Natural killer cell (primary cell): ENCODE results near the gene PEX11A. TPM values are rescaled to one million over a fixed set of nuclear protein-coding genes. Genes with fewer than 3 reads are reported as not detected.

Experiments
- ATAC-seq, 3 donors: fragments of 150-1000 bp in 2 of 3; fragments of 200-7000 bp in 1 of 3; cut with Tn5 transposase; 1 replicate in 1 of 3; 2 replicates in 2 of 3; pipeline ENCODE4 v1.10.0; 2021; ENCODE audit warnings: mild to moderate bottlenecking in 2 of 3, moderate library complexity in 2 of 3
- DNase-seq, 2 donors: peaks; one replicate each; pipeline versions ENCODE4 v3.0.0 to v3.0.0-alpha.2; 2013 to 2021; ENCODE audit warnings: mixed read lengths in 1 of 2
- H3K27ac ChIP-seq: one replicate; pipeline ENCODE4 v1.5.1; 2013; ENCODE audit warnings: mild to moderate bottlenecking, low read length
- H3K27me3 ChIP-seq: one replicate; pipeline ENCODE4 v1.6.1; 2013; ENCODE audit warnings: low read length; ENCODE audit not compliant: control insufficient read depth, insufficient read depth
- H3K36me3 ChIP-seq: one replicate; pipeline ENCODE4 v1.6.1; 2013; ENCODE audit warnings: low read length; ENCODE audit not compliant: control insufficient read depth, insufficient read depth
- H3K4me1 ChIP-seq: one replicate; pipeline ENCODE4 v1.6.1; 2013; ENCODE audit warnings: low read length; ENCODE audit not compliant: control insufficient read depth, insufficient read depth
- H3K4me3 ChIP-seq: one replicate; pipeline ENCODE4 v1.5.1; 2013; ENCODE audit warnings: low read length
- H3K9me3 ChIP-seq: one replicate; pipeline ENCODE4 v1.6.1; 2013; ENCODE audit warnings: low read length; ENCODE audit not compliant: control insufficient read depth, insufficient read depth
- H3K27ac Mint-ChIP-seq, 2 donors: one replicate each; pipeline ENCODE4 v1.8.0; 2022; ENCODE audit warnings: mild to moderate bottlenecking in 2 of 2, mixed read lengths in 2 of 2, moderate library complexity in 1 of 2
- H3K27me3 Mint-ChIP-seq, 2 donors: one replicate each; pipeline ENCODE4 v1.8.0; 2022; ENCODE audit warnings: low read depth in 2 of 2, mixed read lengths in 2 of 2
- H3K36me3 Mint-ChIP-seq: one replicate; pipeline ENCODE4 v1.8.0; 2022; ENCODE audit warnings: mixed read lengths
- H3K4me1 Mint-ChIP-seq, 2 donors: one replicate each; pipeline ENCODE4 v1.8.0; 2022; ENCODE audit warnings: mixed read lengths in 2 of 2
- H3K4me3 Mint-ChIP-seq: one replicate; pipeline ENCODE4 v1.8.0; 2022; ENCODE audit warnings: mild to moderate bottlenecking, moderate library complexity, mixed read lengths
- H3K9me3 Mint-ChIP-seq, 2 donors: one replicate each; pipeline ENCODE4 v1.8.0; 2022; ENCODE audit warnings: mixed read lengths in 2 of 2
- WGBS: methylation state at CpG from one replicate; pipeline ENCODE4 v1.1.7; 2013; ENCODE audit warnings: missing lambda C conversion rate; ENCODE audit not compliant: insufficient coverage; 5-methylcytosine and 5-hydroxymethylcytosine counted together
- intact Hi-C: fragments of 100-400 bp; cut with micrococcal nuclease; formaldehyde crosslinking; loops from one replicate; pipeline ENCODE4 v1.14.2; 2022
- total RNA-seq, 4 donors: library from RNA; stranded (reverse); fragments of 120-200 nt in 1 of 4; gene quantifications; one replicate each; pipeline versions ENCODE4 v1.2.3 to v1.2.4, GENCODE V29; 2013 to 2022
- TF ChIP-seq, protein P1 (sequence below): fragments of 200-600 bp; IDR thresholded peaks from one replicate; pipeline ENCODE4 v1.8.0; 2022; ENCODE audit warnings: antibody characterized with exemption

The PEX11A gene
- total RNA-seq, 3 donors from 2014 or later (not counting 1 experiment from before 2014, with no cell fraction given) = 2.0 to 3.1 (median 3.1) TPM

DNA sequence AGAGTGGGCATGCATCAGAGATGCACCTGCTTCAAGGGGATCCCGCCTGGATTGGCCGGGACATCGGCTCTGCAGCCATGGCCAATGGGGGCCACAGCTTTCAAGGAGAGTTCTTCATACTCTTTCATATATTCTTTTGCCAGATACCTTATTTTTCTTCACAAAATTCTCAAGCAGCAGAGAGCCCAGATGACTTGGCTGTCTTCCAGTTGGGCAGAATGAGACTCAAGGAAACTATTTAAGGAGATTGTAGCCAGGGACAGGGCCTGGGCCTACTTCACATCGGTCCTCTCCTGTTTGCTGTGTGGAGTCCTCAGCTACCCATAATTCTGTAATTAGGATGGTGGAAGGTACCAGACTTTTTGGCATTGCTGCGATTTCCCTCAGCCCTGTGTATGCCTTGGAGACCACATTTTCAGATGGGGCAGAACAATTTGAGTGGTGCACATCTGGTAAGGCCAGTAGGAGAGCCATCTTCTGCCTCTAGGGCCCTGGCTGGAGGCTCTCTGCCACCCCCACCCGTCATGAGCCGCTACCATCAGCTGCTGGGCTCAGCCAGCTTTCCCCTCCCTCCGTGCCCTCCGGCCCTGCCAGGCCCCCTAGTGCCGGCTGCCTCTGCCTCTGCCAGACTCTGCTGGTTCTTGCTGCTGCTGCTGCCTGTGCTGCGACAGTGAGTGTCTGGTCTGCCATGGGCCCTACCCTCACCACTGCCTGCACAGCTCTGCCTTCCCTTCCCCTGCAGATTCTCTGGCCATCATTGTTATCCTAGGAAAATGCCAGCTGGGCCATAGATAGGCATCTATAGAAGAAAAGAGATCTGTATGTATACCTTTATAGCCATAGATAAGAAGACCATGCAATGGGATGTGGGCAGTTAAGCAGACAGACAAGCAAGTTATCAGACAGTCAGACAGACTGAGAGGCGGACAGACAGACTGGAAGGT, 18.1 kb downstream of the PEX11A start:
- Mint-ChIP-seq H3K4me1 (no peaks in the 10 kb centered on the region), H3K36me3 (no peaks in the 10 kb centered on the region), H3K27ac (no peak overlapping the region), H3K9me3 (no peaks in the 10 kb centered on the region), H3K27me3 (no peaks in the 10 kb centered on the region), H3K4me3 (no peak overlapping the region)
- DNase-seq = no peak
- H3K9me3 ChIP-seq = no peaks in the 10 kb centered on the region
- H3K4me1 ChIP-seq = peaks cover 4% of the 10 kb centered on the region
- TF ChIP-seq, protein P1, sequence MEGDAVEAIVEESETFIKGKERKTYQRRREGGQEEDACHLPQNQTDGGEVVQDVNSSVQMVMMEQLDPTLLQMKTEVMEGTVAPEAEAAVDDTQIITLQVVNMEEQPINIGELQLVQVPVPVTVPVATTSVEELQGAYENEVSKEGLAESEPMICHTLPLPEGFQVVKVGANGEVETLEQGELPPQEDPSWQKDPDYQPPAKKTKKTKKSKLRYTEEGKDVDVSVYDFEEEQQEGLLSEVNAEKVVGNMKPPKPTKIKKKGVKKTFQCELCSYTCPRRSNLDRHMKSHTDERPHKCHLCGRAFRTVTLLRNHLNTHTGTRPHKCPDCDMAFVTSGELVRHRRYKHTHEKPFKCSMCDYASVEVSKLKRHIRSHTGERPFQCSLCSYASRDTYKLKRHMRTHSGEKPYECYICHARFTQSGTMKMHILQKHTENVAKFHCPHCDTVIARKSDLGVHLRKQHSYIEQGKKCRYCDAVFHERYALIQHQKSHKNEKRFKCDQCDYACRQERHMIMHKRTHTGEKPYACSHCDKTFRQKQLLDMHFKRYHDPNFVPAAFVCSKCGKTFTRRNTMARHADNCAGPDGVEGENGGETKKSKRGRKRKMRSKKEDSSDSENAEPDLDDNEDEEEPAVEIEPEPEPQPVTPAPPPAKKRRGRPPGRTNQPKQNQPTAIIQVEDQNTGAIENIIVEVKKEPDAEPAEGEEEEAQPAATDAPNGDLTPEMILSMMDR = no peak
- intact Hi-C loops = no loop called here
- H3K27me3 ChIP-seq = no peaks in the 10 kb centered on the region
- no peak overlapping the region for H3K4me3 ChIP-seq
- H3K27ac ChIP-seq = no peak overlapping the region
- H3K36me3 ChIP-seq = no peaks in the 10 kb centered on the region
- 93% methylated on average over 12 of the region's 12 CpGs for WGBS
- ATAC-seq = no peak

DNA sequence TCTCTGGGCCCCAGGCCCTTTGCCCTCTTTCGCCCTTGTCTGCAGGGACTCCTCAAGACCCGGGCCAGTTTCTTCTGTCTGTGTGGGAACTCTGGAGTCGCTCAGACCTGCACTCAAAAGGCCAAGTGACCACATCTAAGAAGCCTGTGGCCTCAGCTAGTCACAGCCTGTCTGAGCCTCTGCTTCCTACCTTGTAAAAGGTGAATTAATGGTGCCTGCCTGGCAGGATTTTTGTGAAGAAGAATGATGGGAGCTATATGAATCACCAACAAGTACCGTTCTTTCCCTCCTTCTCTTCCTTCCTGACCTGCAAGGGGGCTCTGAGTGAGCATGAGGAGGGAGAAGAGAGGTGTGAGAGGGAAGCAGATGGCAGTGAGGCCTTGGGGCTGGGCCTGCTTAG, 18.9 kb downstream of the PEX11A start:
- no peaks in the 10 kb centered on the region for H3K9me3 ChIP-seq
- no peaks in the 10 kb centered on the region for H3K4me1 Mint-ChIP-seq
- H3K4me1 ChIP-seq = peaks cover 4% of the 10 kb centered on the region
- no peaks in the 10 kb centered on the region for H3K27me3 Mint-ChIP-seq
- no peak overlapping the region for H3K27ac Mint-ChIP-seq
- no peak for ATAC-seq
- TF ChIP-seq, protein P1 = no peak
- no peaks in the 10 kb centered on the region for H3K27me3 ChIP-seq
- no peak overlapping the region for H3K4me3 Mint-ChIP-seq
- 13% methylated on average over 3 of the region's 4 CpGs for WGBS
- no peak for DNase-seq
- intact Hi-C loops = no loop called here
- no peak overlapping the region for H3K4me3 ChIP-seq
- H3K36me3 Mint-ChIP-seq = no peaks in the 10 kb centered on the region
- H3K9me3 Mint-ChIP-seq = no peaks in the 10 kb centered on the region
- no peaks in the 10 kb centered on the region for H3K36me3 ChIP-seq
- H3K27ac ChIP-seq = no peak overlapping the region

GRCh38 chr15:89670971-89671560, 19.5 kb downstream of the PEX11A start:
- Histone ChIP-seq H3K9me3 (no peaks in the 10 kb centered on the region), H3K36me3 (no peaks in the 10 kb centered on the region), H3K4me1 (peaks cover 5% of the 10 kb centered on the region), H3K4me3 (no peak overlapping the region), H3K27ac (no peak overlapping the region), H3K27me3 (peaks cover under 1% of the 10 kb centered on the region)
- DNase-seq = no peak
- Mint-ChIP-seq H3K9me3 (no peaks in the 10 kb centered on the region), H3K4me3 (no peak overlapping the region), H3K4me1 (no peaks in the 10 kb centered on the region), H3K36me3 (no peaks in the 10 kb centered on the region), H3K27ac (no peak overlapping the region), H3K27me3 (no peaks in the 10 kb centered on the region)
- no peak for ATAC-seq
- TF ChIP-seq, protein P1 = no peak
- intact Hi-C loops = no loop called here
- WGBS = 90% methylated on average over 12 of the region's 12 CpGs
